Measurements from ENCODE around the gene GMCL2. TPM values are rescaled to one million over a fixed set of nuclear protein-coding genes. Genes with fewer than 3 reads are reported as not detected.
A peak's percentile ranks its signal among the peaks of the same experiment; 100 is the strongest.

The GMCL2 gene
- total RNA-seq, 2 donors from 2014 or later = not detected

GRCh38 chr5:178223828-178224335, 36.7 kb upstream of the GMCL2 start:
- intact Hi-C loops (cut with DNase I) = no loop called here
- peak in 1 of 2 donors; percentile 12 for ATAC-seq

GRCh38 chr5:178223196-178223773, 36.1 kb upstream of the GMCL2 start:
- ATAC-seq (no peak), DNase-seq (no peak)
- intact Hi-C loops (cut with DNase I) = no loop called here

More at GRCh38 chr5:178223828-178224335, 36.7 kb upstream of the GMCL2 start:
- no peak for DNase-seq

- ATAC-seq (no peak), DNase-seq (no peak)
- intact Hi-C loops (cut with DNase I) = no loop called here
Observed at GRCh38 chr5:178222292-178222691, 35.1 kb upstream of the GMCL2 start.

GRCh38 chr5:178221853-178222252, 34.7 kb upstream of the GMCL2 start:
- intact Hi-C loops (cut with DNase I) = no loop called here
- no peak for DNase-seq
- no peak for ATAC-seq

- DNase-seq = no peak
- no peak for ATAC-seq
- intact Hi-C loops (cut with DNase I) = no loop called here
Observed at GRCh38 chr5:178221282-178221681, 34.1 kb upstream of the GMCL2 start.

GRCh38 chr5:178218827-178219226, 31.7 kb upstream of the GMCL2 start:
- ATAC-seq (no peak), DNase-seq (no peak)

GRCh38 chr5:178218237-178218776, 31.1 kb upstream of the GMCL2 start:
- intact Hi-C loops (cut with DNase I) = no loop called here
- ATAC-seq (no peak), DNase-seq (no peak)

More at GRCh38 chr5:178218827-178219226, 31.7 kb upstream of the GMCL2 start:
- intact Hi-C loops (cut with DNase I) = no loop called here

- no peak for ATAC-seq
- intact Hi-C loops (cut with DNase I) = no loop called here
- no peak for DNase-seq
Observed at GRCh38 chr5:178216779-178217178, 29.6 kb upstream of the GMCL2 start.

- intact Hi-C loops (cut with DNase I) = no loop called here
Observed at GRCh38 chr5:178216088-178216534, 28.9 kb upstream of the GMCL2 start.

GRCh38 chr5:178215280-178216002, 28.3 kb upstream of the GMCL2 start:
- intact Hi-C loops (cut with DNase I) = no loop called here
- ATAC-seq (no peak), DNase-seq (peak; percentile 24)

More at GRCh38 chr5:178216088-178216534, 28.9 kb upstream of the GMCL2 start:
- DNase-seq (no peak), ATAC-seq (no peak)

GRCh38 chr5:178214160-178214803, 27.1 kb upstream of the GMCL2 start:
- intact Hi-C loops (cut with DNase I) = no loop called here
- ATAC-seq (no peak), DNase-seq (peak; percentile 17)

- intact Hi-C loops (cut with DNase I) = no loop called here
- no peak for ATAC-seq
- peak; percentile 3 for DNase-seq
Observed at GRCh38 chr5:178213748-178214151, 26.6 kb upstream of the GMCL2 start.

- DNase-seq (peak; percentile 11), ATAC-seq (no peak)
- intact Hi-C loops (cut with DNase I) = no loop called here
Observed at GRCh38 chr5:178213003-178213461, 25.9 kb upstream of the GMCL2 start.

GRCh38 chr5:178212241-178213002, 25.3 kb upstream of the GMCL2 start:
- DNase-seq (peak; percentile 9), ATAC-seq (no peak)
- intact Hi-C loops (cut with DNase I) = no loop called here

GRCh38 chr5:178211095-178212048, 24.2 kb upstream of the GMCL2 start:
- intact Hi-C loops (cut with DNase I) = no loop called here
- ATAC-seq (no peak), DNase-seq (peak; percentile 0)

GRCh38 chr5:178210686-178211085, 23.5 kb upstream of the GMCL2 start:
- DNase-seq = no peak
- no peak for ATAC-seq
- intact Hi-C loops (cut with DNase I) = no loop called here

GRCh38 chr5:178210073-178210535, 22.9 kb upstream of the GMCL2 start:
- DNase-seq (no peak), ATAC-seq (no peak)
- intact Hi-C loops (cut with DNase I) = no loop called here

Data from left cardiac atrium (tissue), 4 donors.